GM18517 (cell line): ENCODE results near the gene DENND4C.
"Not testable (repeated sequence)": the region's sequence is repeated elsewhere in the genome, so short reads cannot be mapped to it uniquely, and the experiment has no call there.

ENCODE experiments used
- ATAC-seq: cut with Tn5 transposase; IDR thresholded peaks from one replicate; pipeline ENCODE4 v1.9.1; 2021; ENCODE audit warnings: mild to moderate bottlenecking, moderate library complexity; ENCODE audit not compliant: unreplicated experiment

Gene DENND4C

DNA sequence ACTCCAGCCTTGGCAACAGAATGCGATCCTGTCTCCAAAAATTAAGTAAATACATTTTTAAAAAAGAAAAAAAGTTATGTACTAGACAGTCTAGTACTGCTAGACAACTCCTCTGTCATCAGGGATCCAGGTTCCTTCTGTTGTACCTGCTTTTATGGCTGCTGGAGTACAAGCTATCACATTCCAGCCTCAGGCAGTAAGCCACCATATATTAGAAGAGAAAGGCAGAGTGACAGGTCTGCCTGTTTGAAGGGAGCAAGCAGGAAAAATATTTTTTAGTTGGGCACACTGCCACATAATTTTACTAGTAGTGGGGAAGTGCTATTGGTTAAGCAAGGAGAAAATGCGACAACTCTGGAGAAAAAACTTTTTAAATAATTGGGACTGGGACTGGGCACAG is 138.6 kb downstream of the DENND4C start:
- ATAC-seq, result no peak

DNA sequence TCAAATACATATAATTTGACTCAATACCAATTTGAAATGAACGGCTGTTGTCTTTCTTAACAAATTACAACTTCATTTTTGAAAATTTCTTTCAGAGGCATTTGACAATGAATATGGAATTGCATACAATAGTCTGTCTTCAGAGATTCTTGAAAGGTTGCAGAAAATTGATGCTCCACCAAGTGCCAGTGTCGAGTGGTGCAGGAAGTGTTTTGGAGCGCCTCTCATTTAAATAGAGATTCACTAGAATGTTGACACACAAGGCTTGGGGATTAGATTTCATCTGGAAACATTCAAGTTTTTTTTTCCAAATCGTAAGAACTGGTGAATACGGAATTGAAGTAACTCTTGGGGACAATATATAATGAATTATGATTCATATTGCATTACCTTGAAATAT is 141.4 kb downstream of the DENND4C start:
- no peak for ATAC-seq

GRCh38 chr9:19372567-19372966 is 142.1 kb downstream of the DENND4C start:
- ATAC-seq, result no peak

- no peak for ATAC-seq
Observed at GRCh38 chr9:19373527-19373926, 143.0 kb downstream of the DENND4C start.

DNA sequence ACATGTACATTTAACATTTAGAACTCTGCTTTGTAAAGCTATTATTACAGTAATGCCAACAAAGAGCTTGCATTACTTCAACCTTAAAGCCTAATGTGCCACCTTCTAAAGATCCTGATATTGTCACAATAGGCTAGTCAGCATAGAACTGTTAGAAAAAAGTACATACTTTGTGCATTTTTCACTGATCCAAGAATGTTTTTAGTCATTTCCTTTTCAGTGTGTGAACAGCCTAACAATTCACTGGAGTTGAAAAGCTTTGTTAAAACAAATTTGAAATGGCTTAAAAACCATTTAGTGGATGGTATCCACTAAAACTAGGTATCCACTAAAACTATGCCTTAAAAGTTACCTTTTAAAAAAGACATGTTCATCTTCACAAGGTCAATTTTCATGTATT is 145.0 kb downstream of the DENND4C start:
- no peak for ATAC-seq

DNA sequence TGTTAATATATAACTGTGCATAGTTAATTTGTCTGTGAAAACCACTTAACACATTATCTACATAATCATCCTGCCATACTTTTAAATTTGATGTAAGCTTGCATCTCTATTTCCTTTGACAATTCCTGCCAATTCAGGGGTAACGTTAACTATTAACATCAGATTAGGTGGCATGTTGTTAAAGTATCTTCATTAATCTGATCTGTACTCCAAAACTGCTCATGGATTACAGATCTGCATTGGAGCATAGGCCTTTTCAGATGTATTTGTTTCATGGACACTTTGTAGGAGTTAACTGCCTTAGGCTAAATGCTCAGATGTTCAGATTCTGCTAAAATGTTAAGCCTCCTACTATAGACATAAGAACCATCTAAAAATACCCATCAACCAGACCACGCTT is 146.4 kb downstream of the DENND4C start:
- no peak for ATAC-seq

GRCh38 chr9:19378164-19378563 is 147.7 kb downstream of the DENND4C start:
- ATAC-seq, result no peak

GRCh38 chr9:19378647-19379046 is 148.2 kb downstream of the DENND4C start:
- no peak for ATAC-seq

- ATAC-seq, result no peak
Observed at GRCh38 chr9:19379283-19379682, 148.8 kb downstream of the DENND4C start.

DNA sequence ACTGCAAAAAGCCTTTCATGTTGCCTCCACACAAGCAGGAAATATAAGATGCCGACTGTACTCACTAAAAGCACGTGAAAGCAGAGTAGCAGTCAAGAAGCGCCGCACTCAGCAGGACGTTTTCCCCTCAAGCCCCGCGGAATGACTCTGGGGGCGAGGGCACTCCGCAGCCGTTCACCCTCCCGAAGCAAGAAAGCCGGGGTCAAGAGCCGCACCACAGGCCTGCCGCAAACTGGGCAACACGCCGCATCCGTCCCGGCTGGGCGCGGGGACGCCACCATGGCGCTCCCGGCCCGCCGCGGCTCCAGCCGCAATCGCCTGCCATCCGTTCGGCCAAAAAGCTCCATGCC is 149.2 kb downstream of the DENND4C start:
- ATAC-seq, result peak; percentile 40

- no peak for ATAC-seq
Observed at GRCh38 chr9:19380826-19381075, 150.3 kb downstream of the DENND4C start.

DNA sequence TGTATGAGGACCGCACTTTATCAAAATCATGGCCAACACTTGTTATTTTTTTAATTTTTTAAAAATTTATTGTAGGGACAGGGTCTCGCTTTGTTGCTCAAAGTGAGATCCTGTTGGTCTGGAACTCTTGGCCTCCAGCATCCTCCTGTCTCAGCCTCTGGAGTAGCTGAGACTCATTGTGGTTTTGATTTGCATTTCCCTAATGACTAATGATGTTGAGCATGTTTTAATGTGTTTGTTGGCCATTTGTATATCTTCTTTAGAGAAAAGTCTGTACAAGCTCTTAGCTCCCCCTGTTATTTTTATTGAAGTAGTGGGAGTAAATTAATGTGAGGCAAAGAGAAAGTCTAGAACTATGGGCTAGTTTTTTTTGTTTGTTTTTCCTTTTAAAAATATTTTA is 151.2 kb downstream of the DENND4C start:
- ATAC-seq, result no peak

DNA sequence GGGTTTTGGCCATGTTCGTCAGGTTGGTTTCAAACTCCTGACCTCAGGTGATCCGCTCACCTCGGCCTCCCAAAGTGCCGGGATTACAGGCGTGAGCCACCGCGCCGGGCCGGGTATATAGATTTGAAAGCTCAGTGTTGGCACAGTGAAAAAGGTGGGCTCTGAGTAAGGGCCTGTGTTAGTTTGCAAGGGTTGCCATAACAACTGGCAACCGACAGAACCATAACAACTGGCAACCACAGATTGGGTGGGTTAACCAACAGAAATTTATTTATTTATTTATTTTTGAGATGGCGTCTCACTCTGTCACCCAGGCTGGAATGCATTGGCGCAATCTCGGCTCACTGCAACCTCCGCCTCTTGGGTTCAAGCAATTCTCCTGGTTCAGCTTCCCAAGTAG is 154.7 kb downstream of the DENND4C start:
- not testable (repeated sequence) for ATAC-seq

- no peak for ATAC-seq
Observed at GRCh38 chr9:19385786-19386501, 155.5 kb downstream of the DENND4C start.

DNA sequence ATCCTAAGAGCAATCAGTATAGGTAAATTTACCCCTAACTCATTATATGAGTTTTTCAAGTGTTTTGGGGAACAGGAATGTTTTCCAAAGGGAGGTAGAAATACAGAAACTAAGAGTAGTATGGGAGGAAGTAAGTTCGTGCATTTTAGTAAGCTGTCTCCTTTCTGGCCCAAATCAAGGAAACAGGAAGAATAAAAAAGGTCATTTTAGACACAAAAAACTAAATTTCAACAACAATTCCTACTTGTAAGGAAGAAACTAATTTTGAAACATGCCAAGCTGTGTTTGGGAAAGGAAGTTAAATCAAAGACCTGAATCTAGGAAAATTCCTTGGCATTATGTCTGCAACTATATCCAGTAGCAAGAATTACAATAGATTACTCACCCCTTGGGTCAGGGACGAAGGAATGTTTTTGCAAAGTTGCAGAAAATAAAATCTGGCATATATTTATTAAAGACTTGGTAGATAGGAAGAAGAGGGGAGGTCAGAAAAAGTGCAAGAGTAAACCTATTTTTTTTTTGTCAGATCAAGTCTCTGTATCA is 156.1 kb downstream of the DENND4C start:
- no peak for ATAC-seq

GRCh38 chr9:19387317-19387716 is 156.8 kb downstream of the DENND4C start:
- no peak for ATAC-seq

DNA sequence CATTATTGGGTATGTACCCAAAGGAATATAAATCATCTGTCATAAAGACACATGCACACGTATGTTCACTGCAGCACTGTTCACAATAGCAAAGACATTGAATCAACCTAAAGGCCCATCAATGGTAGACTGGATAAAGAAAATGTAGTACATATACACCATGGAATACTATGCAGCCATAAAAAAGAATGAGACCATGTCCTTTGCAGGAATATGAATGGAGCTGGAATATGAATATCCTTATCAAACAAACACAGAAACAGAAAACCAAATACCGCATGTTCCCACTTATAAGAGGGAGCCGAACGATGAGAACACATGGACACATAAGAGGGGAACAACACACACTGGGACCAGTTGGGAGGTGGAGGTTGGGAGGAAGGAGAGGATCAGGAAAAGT is 159.0 kb downstream of the DENND4C start:
- ATAC-seq, result not testable (repeated sequence)

GRCh38 chr9:19397845-19398244 is 167.4 kb downstream of the DENND4C start:
- ATAC-seq, result no peak

GRCh38 chr9:19403231-19403630 is 172.7 kb downstream of the DENND4C start:
- ATAC-seq, result not testable (repeated sequence)

GRCh38 chr9:19404283-19405075 is 174.0 kb downstream of the DENND4C start:
- ATAC-seq, result no peak

- no peak for ATAC-seq
Observed at GRCh38 chr9:19405771-19406170, 175.3 kb downstream of the DENND4C start.

GRCh38 chr9:19408316-19408692 is 177.8 kb downstream of the DENND4C start:
- ATAC-seq, result peak; percentile 6
